Measurements from ENCODE around the gene STAG3. TPM values are rescaled to one million over a fixed set of nuclear protein-coding genes. Genes with fewer than 3 reads are reported as not detected.

STAG3 gene
- total and polyA plus RNA-seq, 9 of the 15 experiments (the other 6 are each of a cell fraction or from before 2014, with no cell fraction given): 0.54 to 2.5 (median 1.7) TPM

DNA sequence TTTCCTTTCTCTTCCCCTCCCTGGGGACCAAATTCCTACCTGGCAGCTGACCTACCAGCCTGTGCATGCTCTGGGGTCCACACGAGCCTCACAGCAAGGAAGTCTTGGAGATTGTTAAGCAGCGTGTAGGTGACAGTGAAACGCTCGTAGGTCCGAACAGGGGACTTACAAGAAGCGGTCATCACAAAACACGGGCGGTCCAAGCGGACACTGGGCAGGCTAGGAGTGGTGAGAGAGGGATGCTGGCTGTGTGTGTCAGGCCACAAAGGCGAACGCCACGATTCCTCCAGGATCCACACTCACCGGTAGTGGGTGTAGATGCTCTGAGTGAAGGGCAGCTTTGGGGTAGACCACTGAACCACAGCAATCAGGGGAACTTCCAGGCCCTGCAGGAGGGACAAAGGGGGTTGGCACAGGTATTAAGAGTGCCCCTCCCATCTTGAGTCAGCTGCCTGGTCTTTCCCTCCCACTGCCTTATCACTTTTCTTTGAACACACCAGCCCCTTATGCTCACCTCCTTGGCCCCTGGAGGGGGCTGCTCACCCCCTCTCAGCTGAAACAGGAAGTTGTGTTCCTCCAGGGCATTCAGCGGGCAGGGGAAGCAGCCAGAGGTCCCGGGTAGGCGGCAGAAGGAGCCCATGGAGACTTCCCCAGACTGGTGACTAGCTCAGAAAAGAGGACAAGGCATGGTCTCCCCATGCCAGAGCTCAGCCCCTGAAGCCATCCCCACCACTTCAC is 21.2 kb upstream of the STAG3 start:
- Histone ChIP-seq H3K36me3 (ENCODE audit: control insufficient read depth, insufficient read depth, low read length) (peaks cover 56% of the 10 kb centered on the region), H3K4me2 (ENCODE audit: insufficient read depth, low read length) (peak overlapping the region; percentile 89), H2AFZ (ENCODE audit: low read depth, low read length) (no peak overlapping the region), H3K4me3 (peak overlapping the region; percentile 99; the same call in 1 of the 2 replicates), H3K27me3 (ENCODE audit: control insufficient read depth in 2 of 2, insufficient read depth in 2 of 2, low read length in 2 of 2) (no peaks in the 10 kb centered on the region), H3K4me1 (replicated peaks in 1 of 2; ENCODE audit: control insufficient read depth in 2 of 2, insufficient read depth in 2 of 2, low read length in 2 of 2) (peaks cover 37 to 82% of the 10 kb centered on the region in 2 experiments), H3K79me2 (ENCODE audit: control insufficient read depth, insufficient read depth, low read length) (peaks cover 30% of the 10 kb centered on the region), H3K9me3 (replicated peaks; ENCODE audit: control insufficient read depth, insufficient read depth, low read depth, low read length) (no peaks in the 10 kb centered on the region), H3K9ac (ENCODE audit: insufficient read depth in 1 of 2, low read depth in 2 of 2, low read length in 2 of 2) (peak overlapping the region; percentile 90 to 98), H3K27ac (ENCODE audit: extremely low read depth, low read depth, low read length) (peak overlapping the region; percentile 91), H3K9me1 (ENCODE audit: control insufficient read depth, insufficient read depth, low read length) (no peaks in the 10 kb centered on the region), H4K20me1 (replicated peaks; ENCODE audit: control insufficient read depth, insufficient read depth, low read length) (peaks cover 10% of the 10 kb centered on the region)
- 74% methylated on average over 16 of the region's 16 CpGs for WGBS (ENCODE audit: insufficient coverage, low coverage, missing lambda C conversion rate)
- DNase-seq (ENCODE audit: extremely low read depth in 1 of 4, low spot score in 3 of 4) (peak; percentile 68 to 72 (median 69)), ATAC-seq (peak; percentile 2; the same call in 2 of the 3 replicates), FAIRE-seq (peak; percentile 26)
- POLR2A ChIA-PET: interaction anchor here (0.6 to 2.1 kb wide), 8 partner anchors 12 to 46 kb away, joined by 3 to 8 read pairs (median 3); partner anchors contain the start of gene GAL3ST4
- no TSS peak for BruUV-seq (replicated peaks)
- intact Hi-C loops (cut with micrococcal nuclease) (loop anchor here (5.0 kb wide), 1 partner anchor 116 kb away; no protein-coding TSS in a partner anchor), in situ Hi-C loops (cut with MboI) (no loop called here)
- CTCF ChIA-PET (ENCODE audit: low intra/inter-chr PET ratio): interaction anchor here (1.1 kb wide), 1 partner anchor 60 kb away, joined by 3 read pairs; no protein-coding TSS in a partner anchor
- TF ChIP-seq ERF (CRISPR knock-in tag; IDR thresholded peaks at IDR 0.05) (0 out of 2 replicates have a peak, but pooled peaks have one; percentile 0), RBFOX2 (IDR thresholded peaks at IDR 0.05; ENCODE audit: low read depth, low read length) (0 out of 2 replicates have a peak, but pooled peaks have one; percentile 15), POLR2AphosphoS2 (IDR thresholded peaks at IDR 0.05; ENCODE audit: low read length) (0 out of 2 replicates have a peak, but pooled peaks have one; percentile 34), KAT2B (IDR thresholded peaks at IDR 0.05; ENCODE audit: low read depth, low read length) (no peak), ARID1B (IDR thresholded peaks at IDR 0.05) (peak; percentile 16; the same call in 1 of the 2 replicates)
- TF ChIP-seq, protein P1, sequence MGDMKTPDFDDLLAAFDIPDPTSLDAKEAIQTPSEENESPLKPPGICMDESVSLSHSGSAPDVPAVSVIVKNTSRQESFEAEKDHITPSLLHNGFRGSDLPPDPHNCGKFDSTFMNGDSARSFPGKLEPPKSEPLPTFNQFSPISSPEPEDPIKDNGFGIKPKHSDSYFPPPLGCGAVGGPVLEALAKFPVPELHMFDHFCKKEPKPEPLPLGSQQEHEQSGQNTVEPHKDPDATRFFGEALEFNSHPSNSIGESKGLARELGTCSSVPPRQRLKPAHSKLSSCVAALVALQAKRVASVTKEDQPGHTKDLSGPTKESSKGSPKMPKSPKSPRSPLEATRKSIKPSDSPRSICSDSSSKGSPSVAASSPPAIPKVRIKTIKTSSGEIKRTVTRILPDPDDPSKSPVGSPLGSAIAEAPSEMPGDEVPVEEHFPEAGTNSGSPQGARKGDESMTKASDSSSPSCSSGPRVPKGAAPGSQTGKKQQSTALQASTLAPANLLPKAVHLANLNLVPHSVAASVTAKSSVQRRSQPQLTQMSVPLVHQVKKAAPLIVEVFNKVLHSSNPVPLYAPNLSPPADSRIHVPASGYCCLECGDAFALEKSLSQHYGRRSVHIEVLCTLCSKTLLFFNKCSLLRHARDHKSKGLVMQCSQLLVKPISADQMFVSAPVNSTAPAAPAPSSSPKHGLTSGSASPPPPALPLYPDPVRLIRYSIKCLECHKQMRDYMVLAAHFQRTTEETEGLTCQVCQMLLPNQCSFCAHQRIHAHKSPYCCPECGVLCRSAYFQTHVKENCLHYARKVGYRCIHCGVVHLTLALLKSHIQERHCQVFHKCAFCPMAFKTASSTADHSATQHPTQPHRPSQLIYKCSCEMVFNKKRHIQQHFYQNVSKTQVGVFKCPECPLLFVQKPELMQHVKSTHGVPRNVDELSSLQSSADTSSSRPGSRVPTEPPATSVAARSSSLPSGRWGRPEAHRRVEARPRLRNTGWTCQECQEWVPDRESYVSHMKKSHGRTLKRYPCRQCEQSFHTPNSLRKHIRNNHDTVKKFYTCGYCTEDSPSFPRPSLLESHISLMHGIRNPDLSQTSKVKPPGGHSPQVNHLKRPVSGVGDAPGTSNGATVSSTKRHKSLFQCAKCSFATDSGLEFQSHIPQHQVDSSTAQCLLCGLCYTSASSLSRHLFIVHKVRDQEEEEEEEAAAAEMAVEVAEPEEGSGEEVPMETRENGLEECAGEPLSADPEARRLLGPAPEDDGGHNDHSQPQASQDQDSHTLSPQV (IDR thresholded peaks at IDR 0.05): no peak
- TF ChIP-seq, protein P2, sequence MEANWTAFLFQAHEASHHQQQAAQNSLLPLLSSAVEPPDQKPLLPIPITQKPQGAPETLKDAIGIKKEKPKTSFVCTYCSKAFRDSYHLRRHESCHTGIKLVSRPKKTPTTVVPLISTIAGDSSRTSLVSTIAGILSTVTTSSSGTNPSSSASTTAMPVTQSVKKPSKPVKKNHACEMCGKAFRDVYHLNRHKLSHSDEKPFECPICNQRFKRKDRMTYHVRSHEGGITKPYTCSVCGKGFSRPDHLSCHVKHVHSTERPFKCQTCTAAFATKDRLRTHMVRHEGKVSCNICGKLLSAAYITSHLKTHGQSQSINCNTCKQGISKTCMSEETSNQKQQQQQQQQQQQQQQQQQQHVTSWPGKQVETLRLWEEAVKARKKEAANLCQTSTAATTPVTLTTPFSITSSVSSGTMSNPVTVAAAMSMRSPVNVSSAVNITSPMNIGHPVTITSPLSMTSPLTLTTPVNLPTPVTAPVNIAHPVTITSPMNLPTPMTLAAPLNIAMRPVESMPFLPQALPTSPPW (CRISPR knock-in tag; IDR thresholded peaks at IDR 0.05): 0 out of 2 replicates have a peak, but pooled peaks have one; percentile 30
- TF ChIP-seq, protein P3, sequence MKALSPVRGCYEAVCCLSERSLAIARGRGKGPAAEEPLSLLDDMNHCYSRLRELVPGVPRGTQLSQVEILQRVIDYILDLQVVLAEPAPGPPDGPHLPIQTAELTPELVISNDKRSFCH (CRISPR knock-in tag; IDR thresholded peaks at IDR 0.05): no peak
- TF ChIP-seq, protein P3 (tag; IDR thresholded peaks at IDR 0.05): no peak
- TF ChIP-seq, protein P4, sequence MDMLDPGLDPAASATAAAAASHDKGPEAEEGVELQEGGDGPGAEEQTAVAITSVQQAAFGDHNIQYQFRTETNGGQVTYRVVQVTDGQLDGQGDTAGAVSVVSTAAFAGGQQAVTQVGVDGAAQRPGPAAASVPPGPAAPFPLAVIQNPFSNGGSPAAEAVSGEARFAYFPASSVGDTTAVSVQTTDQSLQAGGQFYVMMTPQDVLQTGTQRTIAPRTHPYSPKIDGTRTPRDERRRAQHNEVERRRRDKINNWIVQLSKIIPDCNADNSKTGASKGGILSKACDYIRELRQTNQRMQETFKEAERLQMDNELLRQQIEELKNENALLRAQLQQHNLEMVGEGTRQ (CRISPR knock-in tag; IDR thresholded peaks at IDR 0.05): 0 out of 2 replicates have a peak, but pooled peaks have one; percentile 2

All from K562 (cell line).